PC-3 (cell line): Measurements from ENCODE around the gene TP63. TPM values are rescaled to one million over a fixed set of nuclear protein-coding genes. Genes with fewer than 3 reads are reported as not detected.

Source experiments
- ATAC-seq: fragments of 200-7000 bp; cut with Tn5 transposase; 2 replicates; pipeline ENCODE4 v1.9.1; 2020; ENCODE audit warnings: mild to moderate bottlenecking, moderate library complexity
- BruUV-seq: library from RNA; stranded (reverse); fragments of 400-500 nt; replicated peaks from 2 replicates; lab custom pipeline; 2021; lab: Mats Ljungman, UMichigan
- CTCF ChIA-PET: fragments of 300-600 bp; sonication (Branson Sonifier 250); formaldehyde crosslinking; loops from one replicate; lab custom pipeline; 2022; ENCODE audit warnings: antibody characterized with exemption; lab: Charles Lee
- POLR2A ChIA-PET: fragments of 300-600 bp; sonication (Branson Sonifier 250); formaldehyde crosslinking; loops from one replicate; lab custom pipeline; 2022; ENCODE audit warnings: antibody characterized with exemption; ENCODE audit not compliant: unreplicated experiment; lab: Charles Lee
- DNase-seq: peaks from one replicate; pipeline ENCODE4 v3.0.0-alpha.2; 2015
- H2AFZ ChIP-seq: fragments of 300-600 bp; sonication (generic); 2 replicates; pipeline ENCODE4 v1.6.0; 2016; ENCODE audit warnings: antibody characterized with exemption, low read length
- H3F3A ChIP-seq: fragments of 300-600 bp; sonication (generic); one replicate; pipeline ENCODE4 v1.6.0; 2017; ENCODE audit warnings: antibody characterized with exemption, low read length, control low read depth, mild to moderate bottlenecking; ENCODE audit not compliant: unreplicated experiment
- H3K27ac ChIP-seq: fragments of 300-600 bp; sonication (generic); 2 replicates; pipeline ENCODE4 v1.5.1; 2016; ENCODE audit warnings: mild to moderate bottlenecking, low read length
- H3K27me3 ChIP-seq: fragments of 300-600 bp; sonication (generic); 2 replicates; pipeline ENCODE4 v1.6.1; 2016; ENCODE audit warnings: low read length, mixed read lengths
- H3K36me3 ChIP-seq: fragments of 300-600 bp; sonication (generic); 2 replicates; pipeline ENCODE4 v1.6.1; 2016; ENCODE audit warnings: low read depth, mixed run types, low read length, mixed read lengths
- H3K4me1 ChIP-seq: fragments of 300-600 bp; sonication (generic); 2 replicates; pipeline ENCODE4 v1.5.1; 2016; ENCODE audit warnings: low read length; ENCODE audit not compliant: insufficient read depth
- H3K4me2 ChIP-seq: fragments of 300-600 bp; sonication (generic); 2 replicates; pipeline ENCODE4 v1.6.0; 2016; ENCODE audit warnings: low read length
- H3K4me3 ChIP-seq: fragments of 300-600 bp; sonication (generic); 2 replicates; pipeline ENCODE4 v1.5.1; 2016; ENCODE audit warnings: mild to moderate bottlenecking, low read length, mixed read lengths
- H3K79me2 ChIP-seq: fragments of 300-600 bp; sonication (generic); 2 replicates; pipeline ENCODE4 v1.6.1; 2017; ENCODE audit warnings: low read length, mixed read lengths
- H3K9ac ChIP-seq: fragments of 300-600 bp; sonication (generic); 2 replicates; pipeline ENCODE4 v1.6.0; 2016; ENCODE audit warnings: mild to moderate bottlenecking, low read length
- H3K9me2 ChIP-seq: fragments of 300-600 bp; sonication (generic); replicated peaks from 2 replicates; pipeline ENCODE4 v1.6.1; 2016; ENCODE audit warnings: mixed run types, low read length, mixed read lengths
- H3K9me3 ChIP-seq: fragments of 300-600 bp; sonication (generic); 2 replicates; pipeline ENCODE4 v1.6.1; 2016; ENCODE audit warnings: low read length, mixed read lengths
- H4K20me1 ChIP-seq: fragments of 300-600 bp; sonication (generic); 2 replicates; pipeline ENCODE4 v1.6.1; 2016; ENCODE audit warnings: low read length, mixed read lengths
- CTCF ChIP-seq: fragments of 300-600 bp; sonication (generic); conservative IDR thresholded peaks from 2 replicates; pipeline ENCODE4 v1.5.1; 2017; ENCODE audit warnings: antibody characterized with exemption, low read depth, mild to moderate bottlenecking, low read length
- EZH2 ChIP-seq: fragments of 300-600 bp; sonication (generic); IDR thresholded peaks from one replicate; pipeline ENCODE4 v1.6.1; 2017; ENCODE audit warnings: antibody characterized with exemption, mild to moderate bottlenecking, low read length; ENCODE audit not compliant: unreplicated experiment
- EZH2phosphoT487 ChIP-seq: fragments of 300-600 bp; sonication (generic); IDR thresholded peaks from 2 replicates; pipeline ENCODE4 v1.6.1; 2018; ENCODE audit warnings: mild to moderate bottlenecking, antibody characterized with exemption, low read length, borderline replicate concordance
- intact Hi-C: fragments of 100-400 bp; cut with micrococcal nuclease; formaldehyde crosslinking; loops from 2 replicates; pipeline ENCODE4 v1.9.0; 2023
- total RNA-seq: library from RNA; depleted of rRNA; stranded (reverse); fragments of >200 nt; gene quantifications from 2 replicates; pipeline ENCODE4 v1.2.3, GENCODE V29; 2014

The TP63 gene
- total RNA-seq, 1 experiment from 2014 or later: 0.29 TPM

GRCh38 chr3:189809583-189809982 is 178.4 kb downstream of the TP63 start:
- no peak overlapping the region for H3K4me2 ChIP-seq
- POLR2A ChIA-PET: no interaction called here
- no peaks in the 10 kb centered on the region for H3K9me3 ChIP-seq
- H3K9me2 ChIP-seq: no peaks in the 10 kb centered on the region
- intact Hi-C loops: no loop called here
- DNase-seq: no peak
- H4K20me1 ChIP-seq: no peaks in the 10 kb centered on the region
- H3K27me3 ChIP-seq: no peaks in the 10 kb centered on the region
- no peak overlapping the region for H3K4me3 ChIP-seq
- TF ChIP-seq CTCF: no peak
- no peak for TF ChIP-seq EZH2phosphoT487
- TF ChIP-seq EZH2: no peak
- ATAC-seq: no peak
- BruUV-seq: no TSS peak
- CTCF ChIA-PET: interaction anchor here (0.6 kb wide), 1 partner anchor 1325 kb away, joined by 3 read pairs; no protein-coding TSS in a partner anchor
- peak overlapping the region; percentile 16; the same call in 1 of the 2 replicates for H2AFZ ChIP-seq
- H3K36me3 ChIP-seq: no peaks in the 10 kb centered on the region
- no peaks in the 10 kb centered on the region for H3K79me2 ChIP-seq
- no peaks in the 10 kb centered on the region for H3K4me1 ChIP-seq
- no peak overlapping the region for H3K27ac ChIP-seq
- no peak overlapping the region for H3K9ac ChIP-seq
- no peaks in the 10 kb centered on the region for H3F3A ChIP-seq

- ATAC-seq (no peak; the same call in 1 of the 2 replicates), DNase-seq (no peak)
- no peaks in the 10 kb centered on the region for H3F3A ChIP-seq
- no peak overlapping the region for H3K4me2 ChIP-seq
- no peak for TF ChIP-seq EZH2phosphoT487
- no peak for TF ChIP-seq CTCF
- TF ChIP-seq EZH2: no peak
- CTCF ChIA-PET: no interaction called here
- no peaks in the 10 kb centered on the region for H3K79me2 ChIP-seq
- no peaks in the 10 kb centered on the region for H3K36me3 ChIP-seq
- no peaks in the 10 kb centered on the region for H3K9me3 ChIP-seq
- intact Hi-C loops: no loop called here
- no peaks in the 10 kb centered on the region for H4K20me1 ChIP-seq
- H3K27ac ChIP-seq: no peak overlapping the region
- no peak overlapping the region for H3K4me3 ChIP-seq
- POLR2A ChIA-PET: no interaction called here
- no peak overlapping the region for H3K9ac ChIP-seq
- no peaks in the 10 kb centered on the region; the same call in 1 of the 2 replicates for H3K4me1 ChIP-seq
- H2AFZ ChIP-seq: no peak overlapping the region
- BruUV-seq: no TSS peak
- no peaks in the 10 kb centered on the region for H3K27me3 ChIP-seq
- no peaks in the 10 kb centered on the region for H3K9me2 ChIP-seq
Measured at GRCh38 chr3:189812806-189813465, 181.7 kb downstream of the TP63 start.

GRCh38 chr3:189813647-189814240 is 182.6 kb downstream of the TP63 start:
- ATAC-seq (no peak), DNase-seq (no peak)
- Histone ChIP-seq H4K20me1 (no peaks in the 10 kb centered on the region), H3K79me2 (no peaks in the 10 kb centered on the region), H3K27me3 (no peaks in the 10 kb centered on the region), H2AFZ (no peak overlapping the region), H3K4me3 (no peak overlapping the region), H3K4me2 (no peak overlapping the region), H3K4me1 (no peaks in the 10 kb centered on the region; the same call in 1 of the 2 replicates), H3K36me3 (no peaks in the 10 kb centered on the region), H3K9me3 (no peaks in the 10 kb centered on the region), H3K9me2 (no peaks in the 10 kb centered on the region), H3F3A (no peaks in the 10 kb centered on the region), H3K9ac (no peak overlapping the region), H3K27ac (no peak overlapping the region)
- TF ChIP-seq EZH2 (no peak), EZH2phosphoT487 (no peak), CTCF (no peak)
- intact Hi-C loops: no loop called here
- no TSS peak for BruUV-seq
- ChIA-PET CTCF (no interaction called here), POLR2A (no interaction called here)
